ENCODE measurements around the gene TTLL5.
A peak's percentile ranks its signal among the peaks of the same experiment; 100 is the strongest.

TTLL5 gene

GRCh38 chr14:75702122-75702521 is 41.1 kb downstream of the TTLL5 start:
- no peak for DNase-seq

- DNase-seq = no peak
Observed at GRCh38 chr14:75702616-75703261, 41.7 kb downstream of the TTLL5 start.

- no peak for DNase-seq
Observed at GRCh38 chr14:75703467-75703866, 42.4 kb downstream of the TTLL5 start.

- DNase-seq = no peak
Observed at GRCh38 chr14:75705014-75705413, 44.0 kb downstream of the TTLL5 start.

- peak; percentile 53 for DNase-seq
Observed at GRCh38 chr14:75709207-75709812, 48.3 kb downstream of the TTLL5 start.

- no peak for DNase-seq
Observed at GRCh38 chr14:75711105-75711795, 50.2 kb downstream of the TTLL5 start.

- DNase-seq = no peak
Observed at GRCh38 chr14:75711796-75712211, 50.8 kb downstream of the TTLL5 start.

GRCh38 chr14:75714991-75715390 is 53.9 kb downstream of the TTLL5 start:
- DNase-seq = no peak

- no peak for DNase-seq
Observed at GRCh38 chr14:75715926-75716780, 55.1 kb downstream of the TTLL5 start.

- no peak for DNase-seq
Observed at GRCh38 chr14:75717729-75718128, 56.7 kb downstream of the TTLL5 start.

GRCh38 chr14:75718199-75718598 is 57.2 kb downstream of the TTLL5 start:
- DNase-seq = no peak

- DNase-seq = no peak
Observed at GRCh38 chr14:75720116-75720515, 59.1 kb downstream of the TTLL5 start.

- no peak for DNase-seq
Observed at GRCh38 chr14:75720842-75721498, 59.9 kb downstream of the TTLL5 start.

- DNase-seq = no peak
Observed at GRCh38 chr14:75723716-75724115, 62.7 kb downstream of the TTLL5 start.

GRCh38 chr14:75724414-75725204 is 63.6 kb downstream of the TTLL5 start:
- no peak for DNase-seq

- DNase-seq = no peak
Observed at GRCh38 chr14:75725481-75725880, 64.4 kb downstream of the TTLL5 start.

- no peak for DNase-seq
Observed at GRCh38 chr14:75726321-75726720, 65.3 kb downstream of the TTLL5 start.

GRCh38 chr14:75727124-75727523 is 66.1 kb downstream of the TTLL5 start:
- no peak for DNase-seq

GRCh38 chr14:75732888-75733287 is 71.8 kb downstream of the TTLL5 start:
- DNase-seq = no peak

- DNase-seq = no peak
Observed at GRCh38 chr14:75734854-75735253, 73.8 kb downstream of the TTLL5 start.

GRCh38 chr14:75736845-75737485 is 75.9 kb downstream of the TTLL5 start:
- no peak for DNase-seq

All from NCI-H1092 treated with DMSO at 0.1 percent for 48 hours (cell line).